Neural cell (in vitro differentiated cells): ENCODE measurements around the gene SLAMF1. TPM values are rescaled to one million over a fixed set of nuclear protein-coding genes. Genes with fewer than 3 reads are reported as not detected.

Source experiments
- H2AFZ ChIP-seq: fragments of 200-600, 300-800 bp; sonication (generic), shearing (Covaris generic); 2 replicates; pipeline ENCODE4 v1.6.0; 2014; ENCODE audit warnings: low read depth, mild to moderate bottlenecking, antibody characterized with exemption, low read length, moderate library complexity
- H3F3A ChIP-seq: fragments of 200-600 bp; shearing (Covaris generic); 2 replicates; pipeline ENCODE4 v1.6.1; 2016; ENCODE audit warnings: mild to moderate bottlenecking, moderate library complexity, mixed read lengths, antibody characterized with exemption, low read length; ENCODE audit not compliant: insufficient read depth, poor library complexity, severe bottlenecking
- H3K27ac ChIP-seq: fragments of 200-600, 300-800 bp; sonication (generic), shearing (Covaris generic); 2 replicates; pipeline ENCODE4 v1.5.1; 2014; ENCODE audit warnings: mild to moderate bottlenecking, low read length, moderate library complexity
- H3K27me3 ChIP-seq: fragments of 300-800, 200-600 bp; sonication (generic), shearing (Covaris generic); 2 replicates; pipeline ENCODE4 v1.6.0; 2014; ENCODE audit warnings: mild to moderate bottlenecking, low read depth, low read length, moderate library complexity; ENCODE audit not compliant: insufficient read depth
- H3K36me3 ChIP-seq: fragments of 300-800, 200-600 bp; sonication (generic), shearing (Covaris generic); 2 replicates; pipeline ENCODE4 v1.5.1; 2014; ENCODE audit warnings: mild to moderate bottlenecking, antibody characterized with exemption, low read length, moderate library complexity; ENCODE audit not compliant: insufficient read depth
- H3K4me2 ChIP-seq: fragments of 300-800, 200-600 bp; sonication (generic), shearing (Covaris generic); 2 replicates; pipeline ENCODE4 v1.6.0; 2014; ENCODE audit warnings: mild to moderate bottlenecking, low read length
- H3K4me3 ChIP-seq: fragments of 300-800, 200-600 bp; sonication (generic), shearing (Covaris generic); 2 replicates; pipeline ENCODE4 v1.5.1; 2014; ENCODE audit warnings: mild to moderate bottlenecking, low read length, moderate library complexity
- H3K79me2 ChIP-seq: fragments of 200-600 bp; shearing (Covaris generic); replicated peaks from 2 replicates; pipeline ENCODE4 v1.6.0; 2014; ENCODE audit warnings: mild to moderate bottlenecking, low read length, moderate library complexity; ENCODE audit not compliant: insufficient read depth
- H3K9ac ChIP-seq: fragments of 300-800, 200-600 bp; sonication (generic), shearing (Covaris generic); 2 replicates; pipeline ENCODE4 v1.6.1; 2016; ENCODE audit warnings: mild to moderate bottlenecking, low read length, mixed read lengths
- H3K9me2 ChIP-seq: fragments of 200-600 bp; shearing (Covaris generic); 2 replicates; pipeline ENCODE4 v1.6.1; 2016; ENCODE audit warnings: mild to moderate bottlenecking, low read length, mixed read lengths; ENCODE audit not compliant: insufficient read depth
- H3K9me3 ChIP-seq: fragments of 200-600, 300-800 bp; sonication (generic), shearing (Covaris generic); 2 replicates; pipeline ENCODE4 v1.6.1; 2016; ENCODE audit warnings: mild to moderate bottlenecking, mixed run types, low read length, moderate library complexity, mixed read lengths
- H4K20me1 ChIP-seq: fragments of 200-600 bp; shearing (Covaris generic); 2 replicates; pipeline ENCODE4 v1.6.1; 2016; ENCODE audit warnings: mild to moderate bottlenecking, mixed run types; ENCODE audit not compliant: insufficient read depth
- EP300 ChIP-seq: fragments of 450-650 bp; conservative IDR thresholded peaks from 2 replicates; pipeline ENCODE4 v1.6.1; 2014; ENCODE audit warnings: antibody characterized with exemption, mild to moderate bottlenecking, moderate library complexity; ENCODE audit not compliant: poor library complexity, severe bottlenecking
- EZH2 ChIP-seq: fragments of 200-600, 300-800 bp; shearing (Covaris generic), sonication (generic); IDR thresholded peaks from 2 replicates; pipeline ENCODE4 v1.6.1; 2014; ENCODE audit warnings: antibody characterized with exemption, low read length, borderline replicate concordance, mild to moderate bottlenecking; ENCODE audit not compliant: insufficient read depth, poor library complexity, severe bottlenecking
- MXI1 ChIP-seq: fragments of 450-650 bp; conservative IDR thresholded peaks from 2 replicates; pipeline ENCODE4 v1.6.1; 2014; ENCODE audit warnings: antibody characterized with exemption, mild to moderate bottlenecking; ENCODE audit not compliant: poor library complexity, severe bottlenecking
- POLR2AphosphoS5 ChIP-seq: IDR thresholded peaks from 2 replicates; pipeline ENCODE4 v1.6.1; 2012
- RAD21 ChIP-seq: fragments of 450-650 bp; conservative IDR thresholded peaks from 2 replicates; pipeline ENCODE4 v1.6.1; 2014; ENCODE audit warnings: antibody characterized with exemption, mild to moderate bottlenecking, moderate library complexity
- SMC3 ChIP-seq: fragments of 450-650 bp; conservative IDR thresholded peaks from 2 replicates; pipeline ENCODE4 v1.6.1; 2014; ENCODE audit warnings: antibody characterized with exemption, mild to moderate bottlenecking, moderate library complexity; ENCODE audit not compliant: poor library complexity
- TAF1 ChIP-seq: IDR thresholded peaks from 2 replicates; pipeline ENCODE4 v1.6.1; 2012; ENCODE audit warnings: low read depth
- polyA plus RNA-seq: library from polyadenylated mRNA; depleted of rRNA; stranded (reverse); fragments of >200 nt; gene quantifications from 2 replicates; pipeline ENCODE4 v1.2.3, GENCODE V29; 2014
- TF ChIP-seq, protein P1 (sequence below): IDR thresholded peaks from 2 replicates; pipeline ENCODE4 v1.6.1; 2012; ENCODE audit warnings: borderline replicate concordance
- TF ChIP-seq, protein P2 (sequence below): fragments of 450-650 bp; IDR thresholded peaks from 2 replicates; pipeline ENCODE4 v1.5.1; 2014; ENCODE audit warnings: antibody characterized with exemption, mild to moderate bottlenecking, moderate library complexity; ENCODE audit not compliant: poor library complexity, severe bottlenecking

Gene SLAMF1
- polyA plus RNA-seq, 1 donor from 2014 or later = not detected

DNA sequence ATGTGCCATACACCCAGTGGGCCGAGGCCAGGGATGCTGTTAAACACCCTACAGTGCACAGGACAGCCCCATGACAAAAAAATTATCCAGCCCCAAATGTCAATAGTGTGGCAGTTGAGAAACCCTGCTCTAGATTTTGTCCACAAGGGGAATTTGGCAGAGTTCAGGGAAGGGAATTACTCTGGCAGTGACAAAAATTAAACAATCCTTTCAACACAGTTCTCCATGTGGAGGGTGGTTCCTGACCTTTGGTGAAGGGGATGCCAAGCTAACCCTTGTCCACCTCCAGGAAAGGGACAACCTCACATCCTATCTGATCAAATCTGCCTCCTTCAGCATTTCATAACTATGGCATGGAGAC lies 39.2 kb downstream of the SLAMF1 start:
- H3K4me2 ChIP-seq = no peak overlapping the region
- no peaks in the 10 kb centered on the region for H3K79me2 ChIP-seq
- no peaks in the 10 kb centered on the region for H3K36me3 ChIP-seq
- H3K9ac ChIP-seq = no peak overlapping the region
- no peaks in the 10 kb centered on the region for H4K20me1 ChIP-seq
- no peak overlapping the region for H3K27ac ChIP-seq
- H2AFZ ChIP-seq = no peak overlapping the region
- H3F3A ChIP-seq = no peaks in the 10 kb centered on the region
- no peak for TF ChIP-seq EP300
- TF ChIP-seq RAD21 = no peak
- TF ChIP-seq MXI1 = no peak
- TF ChIP-seq, protein P1, sequence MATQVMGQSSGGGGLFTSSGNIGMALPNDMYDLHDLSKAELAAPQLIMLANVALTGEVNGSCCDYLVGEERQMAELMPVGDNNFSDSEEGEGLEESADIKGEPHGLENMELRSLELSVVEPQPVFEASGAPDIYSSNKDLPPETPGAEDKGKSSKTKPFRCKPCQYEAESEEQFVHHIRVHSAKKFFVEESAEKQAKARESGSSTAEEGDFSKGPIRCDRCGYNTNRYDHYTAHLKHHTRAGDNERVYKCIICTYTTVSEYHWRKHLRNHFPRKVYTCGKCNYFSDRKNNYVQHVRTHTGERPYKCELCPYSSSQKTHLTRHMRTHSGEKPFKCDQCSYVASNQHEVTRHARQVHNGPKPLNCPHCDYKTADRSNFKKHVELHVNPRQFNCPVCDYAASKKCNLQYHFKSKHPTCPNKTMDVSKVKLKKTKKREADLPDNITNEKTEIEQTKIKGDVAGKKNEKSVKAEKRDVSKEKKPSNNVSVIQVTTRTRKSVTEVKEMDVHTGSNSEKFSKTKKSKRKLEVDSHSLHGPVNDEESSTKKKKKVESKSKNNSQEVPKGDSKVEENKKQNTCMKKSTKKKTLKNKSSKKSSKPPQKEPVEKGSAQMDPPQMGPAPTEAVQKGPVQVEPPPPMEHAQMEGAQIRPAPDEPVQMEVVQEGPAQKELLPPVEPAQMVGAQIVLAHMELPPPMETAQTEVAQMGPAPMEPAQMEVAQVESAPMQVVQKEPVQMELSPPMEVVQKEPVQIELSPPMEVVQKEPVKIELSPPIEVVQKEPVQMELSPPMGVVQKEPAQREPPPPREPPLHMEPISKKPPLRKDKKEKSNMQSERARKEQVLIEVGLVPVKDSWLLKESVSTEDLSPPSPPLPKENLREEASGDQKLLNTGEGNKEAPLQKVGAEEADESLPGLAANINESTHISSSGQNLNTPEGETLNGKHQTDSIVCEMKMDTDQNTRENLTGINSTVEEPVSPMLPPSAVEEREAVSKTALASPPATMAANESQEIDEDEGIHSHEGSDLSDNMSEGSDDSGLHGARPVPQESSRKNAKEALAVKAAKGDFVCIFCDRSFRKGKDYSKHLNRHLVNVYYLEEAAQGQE = no peak
- TF ChIP-seq EZH2 = no peak
- TF ChIP-seq SMC3 = no peak
- TF ChIP-seq, protein P2, sequence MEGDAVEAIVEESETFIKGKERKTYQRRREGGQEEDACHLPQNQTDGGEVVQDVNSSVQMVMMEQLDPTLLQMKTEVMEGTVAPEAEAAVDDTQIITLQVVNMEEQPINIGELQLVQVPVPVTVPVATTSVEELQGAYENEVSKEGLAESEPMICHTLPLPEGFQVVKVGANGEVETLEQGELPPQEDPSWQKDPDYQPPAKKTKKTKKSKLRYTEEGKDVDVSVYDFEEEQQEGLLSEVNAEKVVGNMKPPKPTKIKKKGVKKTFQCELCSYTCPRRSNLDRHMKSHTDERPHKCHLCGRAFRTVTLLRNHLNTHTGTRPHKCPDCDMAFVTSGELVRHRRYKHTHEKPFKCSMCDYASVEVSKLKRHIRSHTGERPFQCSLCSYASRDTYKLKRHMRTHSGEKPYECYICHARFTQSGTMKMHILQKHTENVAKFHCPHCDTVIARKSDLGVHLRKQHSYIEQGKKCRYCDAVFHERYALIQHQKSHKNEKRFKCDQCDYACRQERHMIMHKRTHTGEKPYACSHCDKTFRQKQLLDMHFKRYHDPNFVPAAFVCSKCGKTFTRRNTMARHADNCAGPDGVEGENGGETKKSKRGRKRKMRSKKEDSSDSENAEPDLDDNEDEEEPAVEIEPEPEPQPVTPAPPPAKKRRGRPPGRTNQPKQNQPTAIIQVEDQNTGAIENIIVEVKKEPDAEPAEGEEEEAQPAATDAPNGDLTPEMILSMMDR = no peak
- TF ChIP-seq POLR2AphosphoS5 = no peak
- no peak for TF ChIP-seq TAF1
- H3K9me2 ChIP-seq = no peaks in the 10 kb centered on the region
- H3K9me3 ChIP-seq = no peaks in the 10 kb centered on the region
- H3K4me3 ChIP-seq = no peak overlapping the region
- H3K27me3 ChIP-seq = no peaks in the 10 kb centered on the region

DNA sequence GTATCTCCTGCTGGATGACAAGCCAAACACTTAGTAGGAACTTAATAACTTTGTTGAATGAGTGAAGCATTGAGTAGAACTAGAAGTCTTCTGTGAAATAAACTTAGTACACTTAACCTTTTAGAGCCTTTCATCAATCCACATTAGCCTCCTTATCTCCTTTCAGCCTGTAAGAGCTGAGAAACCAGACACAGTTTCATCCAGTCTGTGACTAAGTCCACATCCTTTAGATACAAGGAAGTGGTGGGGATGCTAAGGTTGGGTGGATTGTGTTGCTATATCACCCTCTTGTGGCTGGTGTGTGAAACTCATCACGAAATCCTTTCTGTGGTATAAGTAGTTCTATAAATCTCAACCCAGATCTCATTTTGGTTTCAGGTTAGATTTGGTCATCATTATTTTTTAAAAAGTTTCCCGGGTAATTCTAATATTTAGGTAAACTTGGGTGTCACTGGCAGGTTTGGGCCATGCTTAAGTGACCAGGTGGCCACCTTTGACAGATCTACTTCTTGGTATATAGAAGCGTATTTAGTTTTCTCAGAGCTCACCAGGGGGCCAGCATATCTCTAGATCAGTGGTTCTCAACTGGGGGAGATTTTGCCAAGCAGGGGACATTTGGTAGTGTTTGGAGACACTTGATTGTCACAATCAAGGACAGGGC lies 39.7 kb downstream of the SLAMF1 start:
- no peak overlapping the region for H3K27ac ChIP-seq
- H3K9ac ChIP-seq = no peak overlapping the region
- H3K4me3 ChIP-seq = no peak overlapping the region
- H2AFZ ChIP-seq = no peak overlapping the region
- no peaks in the 10 kb centered on the region for H3K27me3 ChIP-seq
- no peaks in the 10 kb centered on the region for H3K79me2 ChIP-seq
- no peaks in the 10 kb centered on the region for H3K9me3 ChIP-seq
- H4K20me1 ChIP-seq = no peaks in the 10 kb centered on the region
- H3K36me3 ChIP-seq = no peaks in the 10 kb centered on the region
- TF ChIP-seq RAD21 (peak; percentile 69), EP300 (no peak), EZH2 (no peak), SMC3 (peak; percentile 58), MXI1 (no peak)
- TF ChIP-seq, protein P2 = peak; percentile 61
- no peaks in the 10 kb centered on the region for H3F3A ChIP-seq
- H3K9me2 ChIP-seq = no peaks in the 10 kb centered on the region
- H3K4me2 ChIP-seq = no peak overlapping the region
